B cell (primary cell): Measurements from ENCODE around the gene CAMSAP2.

Experiments
- CTCF ChIP-seq: fragments of 200-600 bp; IDR thresholded peaks from one replicate; pipeline ENCODE4 v1.8.0; 2022; ENCODE audit warnings: antibody characterized with exemption, mild to moderate bottlenecking
- EZH2 ChIP-seq: IDR thresholded peaks from 2 replicates; pipeline ENCODE4 v1.6.1; 2012; ENCODE audit warnings: borderline replicate concordance, low read depth, mild to moderate bottlenecking, moderate library complexity, low read length; ENCODE audit not compliant: insufficient read depth, poor library complexity, severe bottlenecking

DNA sequence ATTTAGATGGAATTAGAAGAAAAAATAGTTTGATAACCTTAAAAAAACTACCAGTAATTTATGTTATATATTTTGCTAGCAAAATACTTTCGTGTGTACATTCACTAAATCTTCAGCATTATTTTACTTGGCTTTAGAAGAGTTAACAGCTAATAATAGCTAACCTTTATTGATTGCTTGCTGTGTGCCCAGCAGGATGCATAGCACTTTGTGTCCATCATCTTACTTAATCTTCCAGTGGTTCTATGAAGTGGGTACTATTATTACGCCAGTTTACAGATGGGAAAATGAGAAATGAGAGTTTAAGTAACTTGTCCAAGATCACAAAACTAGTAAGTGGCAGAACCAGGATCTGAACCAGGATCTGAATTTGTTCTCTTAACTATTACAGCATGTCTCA, 92.4 kb downstream of the CAMSAP2 start:
- TF ChIP-seq CTCF (no peak), EZH2 (no peak)
